UCSD-AML1 (cell line): ENCODE data around the gene NYAP2.

Experiments used
- DNase-seq: peaks from one replicate; lab custom pipeline; 2025; ENCODE audit not compliant: unreplicated experiment; lab: John Stamatoyannopoulos, UW

The NYAP2 gene

DNA sequence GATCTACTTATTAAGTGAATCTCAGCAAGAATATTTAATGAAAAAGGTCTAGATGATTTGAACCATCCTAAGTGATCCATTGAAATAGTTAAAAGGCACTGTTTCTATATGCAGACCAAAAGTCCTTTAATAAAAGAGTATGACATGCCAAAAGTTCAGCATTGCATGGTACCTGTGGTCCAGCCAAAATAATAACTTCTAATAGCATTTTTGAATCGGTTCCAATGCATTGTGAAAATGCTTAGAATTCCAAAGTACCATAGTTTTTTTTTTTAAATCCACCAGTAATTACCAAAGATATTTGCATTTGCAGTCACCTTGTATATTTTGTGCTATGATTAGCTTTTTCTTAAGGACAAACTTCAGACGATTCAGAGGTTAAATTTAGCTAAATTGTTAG is 79.9 kb downstream of the NYAP2 start:
- no peak for DNase-seq

DNA sequence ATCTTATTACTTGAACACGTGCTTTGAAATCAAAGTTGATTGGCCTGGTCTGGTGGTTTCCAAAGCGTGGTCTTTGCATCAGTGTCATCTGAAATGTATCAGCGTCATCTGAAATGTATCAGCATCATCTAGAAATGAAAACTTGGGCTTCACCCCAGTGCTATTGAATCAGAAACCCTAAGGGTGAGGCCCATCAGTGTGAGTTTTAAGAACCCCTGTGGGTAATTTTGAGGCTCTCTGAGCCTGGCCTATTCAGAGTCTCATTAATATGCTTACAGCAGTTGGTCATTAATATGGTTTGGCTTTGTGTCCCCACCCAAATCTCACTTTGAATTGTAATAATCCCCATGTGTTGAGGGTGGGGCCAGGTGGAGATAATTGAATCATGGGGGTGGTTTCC is 85.2 kb downstream of the NYAP2 start:
- no peak for DNase-seq

DNA sequence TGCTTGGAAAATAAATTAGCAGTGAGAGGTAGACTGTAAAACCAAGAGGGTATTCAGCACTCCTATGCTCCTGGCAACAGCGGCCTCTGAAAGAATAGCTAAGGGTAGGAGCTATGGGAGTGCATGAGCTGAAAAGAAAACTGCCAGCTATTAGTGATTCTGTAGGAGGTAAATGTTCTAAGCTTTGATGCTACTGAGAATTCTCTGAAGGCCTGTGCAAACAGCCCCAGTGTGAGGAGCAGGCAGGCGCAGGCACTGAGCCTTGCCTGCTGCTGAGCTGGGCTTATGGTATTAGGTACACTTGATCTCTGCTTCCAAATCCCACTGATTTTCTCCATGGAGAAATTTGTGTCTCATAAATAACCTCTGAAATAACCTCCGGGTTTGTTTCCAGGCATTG is 86.7 kb downstream of the NYAP2 start:
- DNase-seq = no peak

DNA sequence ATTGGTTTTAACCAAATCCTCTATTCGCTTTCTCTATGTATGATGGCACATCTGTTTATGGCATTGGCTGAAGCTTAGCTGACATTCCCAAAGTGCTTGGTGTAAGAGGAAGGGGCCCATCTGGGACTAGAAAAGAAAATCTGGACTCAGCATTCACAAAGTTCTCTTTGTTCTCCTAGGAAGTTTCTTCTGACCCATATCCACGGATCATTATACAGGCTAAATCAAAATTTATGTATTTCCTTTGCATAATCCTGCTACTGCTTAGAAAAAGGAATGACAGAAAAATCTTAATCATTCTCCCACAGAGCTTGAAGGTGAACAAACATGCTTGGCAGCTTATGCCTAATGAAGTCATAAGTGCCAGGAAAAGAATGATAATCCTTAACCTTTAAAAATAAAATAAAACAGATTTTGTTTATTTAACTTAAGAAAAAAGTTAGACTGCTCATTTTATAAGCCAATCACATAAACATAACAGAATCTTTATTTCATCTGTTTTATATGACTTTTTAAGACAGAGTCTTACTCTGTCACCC is 88.4 kb downstream of the NYAP2 start:
- DNase-seq = no peak

DNA sequence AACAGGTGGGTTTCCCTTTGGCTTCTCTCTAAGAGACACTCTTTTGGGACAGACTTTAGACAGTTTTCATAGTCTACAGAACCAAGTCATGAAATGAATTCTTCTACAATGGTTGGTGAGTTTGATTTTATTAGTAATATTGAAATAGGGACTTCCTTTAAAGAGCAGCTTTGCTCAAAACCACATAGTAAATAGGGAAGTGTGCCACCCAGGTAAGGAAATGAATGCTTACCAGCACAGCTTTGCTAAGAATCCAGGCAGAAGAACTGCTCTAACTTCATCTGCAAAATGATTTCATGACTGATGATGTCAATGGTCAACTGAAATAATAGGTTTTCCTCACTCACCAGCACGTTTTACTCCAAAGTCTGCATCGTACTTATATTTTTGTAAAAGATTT is 89.2 kb downstream of the NYAP2 start:
- DNase-seq = no peak

DNA sequence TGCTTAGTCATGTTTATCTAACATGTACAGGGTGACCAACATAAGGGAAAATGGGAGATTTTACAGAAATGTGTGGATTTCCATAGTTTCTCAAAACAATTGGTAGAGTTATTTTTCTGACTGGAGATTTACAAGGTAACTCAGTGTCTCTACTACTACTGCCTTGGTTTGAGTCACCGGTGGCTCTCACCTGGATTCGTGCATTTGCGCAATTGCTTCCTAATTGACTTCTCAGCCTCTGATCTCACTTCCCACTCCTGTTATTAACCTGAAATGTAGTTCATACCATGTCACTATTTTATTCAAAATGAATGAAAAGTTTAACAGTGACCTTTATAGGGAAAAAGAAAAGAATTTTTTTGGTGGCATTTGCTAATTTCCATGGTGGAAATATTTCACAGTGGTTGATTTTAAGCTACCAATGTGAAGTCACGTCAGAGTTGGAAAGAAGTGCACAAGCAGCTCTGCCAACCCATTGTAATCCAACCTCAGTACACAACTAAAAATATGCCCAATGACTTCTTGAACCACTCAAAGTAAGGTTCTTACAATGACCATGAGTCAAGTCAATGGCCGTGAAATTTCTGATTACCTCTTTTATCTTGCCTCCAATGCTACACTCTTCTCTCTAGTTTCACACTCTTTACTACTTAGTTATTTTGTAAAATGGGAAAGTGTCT is 94.0 kb downstream of the NYAP2 start:
- no peak for DNase-seq

DNA sequence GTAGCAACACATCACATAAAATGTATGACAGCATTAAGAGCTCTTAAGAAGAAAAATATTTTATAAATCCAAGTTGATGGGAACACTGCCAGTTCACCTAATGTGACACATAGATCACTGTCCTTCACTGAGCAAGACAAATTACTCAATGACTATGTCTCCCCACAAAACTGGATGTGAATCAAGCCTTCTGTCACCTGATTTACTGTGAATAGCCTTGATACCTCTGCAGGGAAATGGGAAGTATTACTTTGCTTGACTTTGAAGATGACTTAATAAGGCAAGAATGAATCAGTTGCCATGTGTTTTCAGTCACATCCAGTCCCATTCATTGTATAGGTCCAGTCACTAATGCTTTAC is 94.6 kb downstream of the NYAP2 start:
- no peak for DNase-seq

DNA sequence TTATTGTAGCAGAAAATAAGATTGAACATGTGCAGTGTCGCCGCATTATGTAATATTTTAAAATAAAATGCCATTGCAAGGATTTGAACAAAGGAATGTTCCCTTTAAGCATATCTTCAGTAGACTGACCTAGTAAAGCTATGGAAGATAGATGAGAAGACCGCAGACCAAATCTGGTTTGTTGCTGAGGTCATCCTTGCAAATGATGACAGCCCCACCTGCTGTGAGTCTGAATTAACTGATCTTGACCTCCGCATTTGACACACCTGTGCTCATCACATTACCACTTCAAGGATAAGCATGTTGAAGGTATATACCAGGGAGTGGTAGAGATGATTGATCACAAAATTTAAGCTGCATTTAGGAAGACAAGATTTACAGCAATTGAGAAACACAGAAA is 96.2 kb downstream of the NYAP2 start:
- no peak for DNase-seq

DNA sequence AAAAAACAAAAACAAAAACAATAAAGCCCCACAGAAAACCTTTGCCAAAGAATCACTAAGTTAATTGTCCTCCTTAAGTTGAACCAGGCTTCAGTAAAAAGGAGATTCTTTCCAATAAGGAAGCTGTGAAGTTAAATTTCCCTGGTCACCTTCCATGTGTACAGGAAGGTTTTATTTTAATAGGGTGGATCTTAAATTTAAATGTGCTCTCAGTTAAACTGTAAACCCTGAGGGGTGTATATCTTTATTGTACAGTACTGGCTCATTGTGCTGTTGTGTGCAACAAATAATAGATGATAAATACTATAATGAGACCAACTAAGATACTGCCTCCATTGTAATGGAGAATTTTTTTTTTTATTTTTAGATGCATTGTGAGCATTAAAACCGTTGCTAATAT is 97.1 kb downstream of the NYAP2 start:
- DNase-seq = no peak

DNA sequence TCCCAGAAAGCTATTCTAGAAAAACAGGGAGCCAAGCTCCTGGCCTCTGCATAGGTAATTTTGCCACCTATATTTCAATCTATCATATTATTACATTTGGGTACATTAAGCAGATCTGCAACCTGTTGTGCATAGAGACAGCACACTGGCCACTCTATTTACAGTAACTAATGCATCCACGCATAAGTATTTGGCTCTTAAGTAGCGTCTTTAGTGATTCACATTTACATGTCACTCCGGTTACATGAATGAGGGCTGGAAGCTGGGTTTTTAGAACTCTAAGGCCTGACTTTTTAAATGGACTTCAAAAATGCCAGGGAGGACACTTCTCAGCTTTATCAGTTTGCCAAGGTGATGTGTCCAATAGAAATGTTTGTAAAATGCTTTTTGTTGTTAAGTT is 97.7 kb downstream of the NYAP2 start:
- no peak for DNase-seq

DNA sequence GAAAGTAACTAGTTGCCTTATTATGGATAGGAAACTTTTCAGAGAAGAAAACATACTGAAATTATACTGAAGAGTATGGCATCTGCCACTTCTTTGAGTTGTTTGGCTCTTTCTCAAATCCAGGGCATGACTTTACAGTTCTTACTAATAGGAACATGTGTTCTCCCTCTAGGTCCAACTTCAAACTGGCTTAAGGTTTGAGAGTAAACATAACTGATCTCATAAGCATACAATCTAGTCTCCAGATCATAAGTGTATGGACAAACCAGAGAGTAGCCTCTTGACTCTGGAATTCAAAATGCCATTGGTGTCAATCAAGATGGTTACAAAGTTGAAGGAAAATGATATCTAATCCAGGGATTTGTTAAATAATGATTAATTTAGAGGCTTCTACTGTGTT is 101.5 kb downstream of the NYAP2 start:
- no peak for DNase-seq

DNA sequence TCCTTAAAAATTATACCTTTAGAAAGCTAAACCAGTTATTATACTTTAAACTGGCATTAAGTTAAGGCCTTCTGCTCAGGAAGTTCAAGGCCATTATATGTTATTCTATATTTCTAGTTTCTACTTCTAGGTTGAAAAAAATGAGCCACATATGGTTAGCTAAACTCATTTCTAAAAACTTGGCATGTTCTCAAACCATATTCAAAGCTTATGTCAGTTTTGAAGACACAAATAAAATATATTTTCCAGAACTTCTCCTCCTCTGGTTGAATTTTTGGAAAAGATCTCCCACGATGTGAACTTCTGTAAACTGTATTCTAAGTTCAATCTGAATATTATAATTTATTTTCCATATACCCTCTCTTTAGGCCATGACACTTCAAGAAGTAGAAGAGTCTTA is 103.5 kb downstream of the NYAP2 start:
- no peak for DNase-seq

DNA sequence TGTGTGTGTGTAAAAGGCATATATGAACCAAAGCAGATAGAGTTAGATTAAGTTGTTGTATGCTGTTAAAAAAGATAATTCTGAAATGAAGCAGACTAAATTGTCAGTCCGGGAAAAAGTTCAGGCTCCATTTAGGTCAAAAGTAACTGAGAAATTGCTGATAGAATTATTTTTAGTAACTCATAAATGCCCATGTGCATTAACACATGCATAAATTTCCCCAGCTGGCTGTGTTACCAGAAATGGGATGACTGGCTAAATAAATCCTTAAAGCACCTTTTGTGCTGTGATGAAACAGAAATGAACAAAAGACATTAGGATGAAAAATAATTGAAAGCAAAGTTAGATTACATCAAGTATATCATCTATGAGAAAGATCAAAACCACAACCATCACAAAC is 111.3 kb downstream of the NYAP2 start:
- DNase-seq = no peak

DNA sequence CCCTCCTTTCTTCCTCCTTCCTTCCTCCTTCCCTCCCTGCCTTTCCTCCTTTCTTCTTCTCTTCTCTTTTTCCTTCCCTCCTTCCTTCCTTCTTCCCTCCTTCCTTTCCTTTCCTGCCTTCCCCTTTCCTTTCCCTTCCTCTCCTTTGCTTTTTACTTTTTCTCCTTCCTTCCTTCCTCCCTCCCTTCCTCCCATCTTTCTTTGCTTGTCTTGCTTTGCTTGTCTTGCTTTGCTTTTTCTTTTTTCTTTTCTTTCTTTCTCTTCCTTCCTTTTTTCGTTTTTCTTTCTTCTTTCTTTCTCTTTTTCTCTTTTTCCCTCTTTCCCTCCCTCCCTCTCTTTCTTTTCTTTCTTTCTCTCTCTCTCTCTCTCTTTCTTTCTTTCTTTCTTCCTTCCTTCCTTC is 113.0 kb downstream of the NYAP2 start:
- DNase-seq = no peak

DNA sequence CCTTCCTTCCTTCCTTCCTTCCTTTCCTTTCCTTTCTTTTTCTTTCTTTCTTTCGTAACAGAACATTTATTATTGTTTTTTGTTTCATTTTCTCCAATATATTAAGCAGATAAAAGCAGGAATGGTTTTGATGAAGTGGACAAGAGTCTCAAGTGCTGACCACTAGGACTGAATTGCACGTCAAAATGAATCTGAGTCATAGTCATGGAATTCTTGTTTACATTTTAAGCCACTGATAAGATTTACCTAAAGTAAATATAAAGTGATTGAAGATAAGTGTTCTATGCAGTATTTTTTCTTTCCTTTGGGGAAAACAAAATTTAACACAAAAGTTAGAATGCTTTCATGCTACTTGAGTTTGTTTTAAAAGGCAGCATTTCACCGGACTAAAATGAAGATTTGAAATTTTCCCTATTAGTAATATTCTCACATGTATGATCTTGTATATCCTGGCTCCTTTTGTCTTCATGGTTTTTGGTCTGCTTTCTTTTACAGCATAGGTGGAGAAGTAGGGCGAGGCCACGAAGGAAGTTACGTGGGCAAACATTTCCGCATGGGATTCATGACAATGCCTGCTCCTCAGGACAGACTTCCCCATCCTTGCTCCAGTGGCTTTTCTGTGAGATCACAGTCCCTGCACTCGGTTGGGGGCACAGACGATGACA is 113.5 kb downstream of the NYAP2 start:
- no peak for DNase-seq

DNA sequence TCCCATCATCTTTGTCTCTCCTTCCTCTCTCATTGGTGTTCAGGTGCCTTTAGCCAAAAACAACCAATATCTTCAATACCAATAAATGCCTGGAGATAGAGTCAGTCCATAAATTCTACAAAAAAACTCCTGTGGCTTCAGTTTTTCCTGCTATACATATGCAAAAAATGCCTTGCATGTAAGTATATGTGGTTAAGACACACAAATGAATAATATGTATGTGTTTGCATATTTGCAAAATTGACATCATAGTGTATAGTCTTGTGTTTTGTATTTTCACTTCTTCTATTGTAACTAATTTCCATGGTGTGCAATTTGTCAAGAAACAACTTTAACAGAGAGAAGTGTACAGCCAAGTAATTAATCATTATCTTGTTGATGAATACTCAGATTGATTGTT is 115.5 kb downstream of the NYAP2 start:
- no peak for DNase-seq

DNA sequence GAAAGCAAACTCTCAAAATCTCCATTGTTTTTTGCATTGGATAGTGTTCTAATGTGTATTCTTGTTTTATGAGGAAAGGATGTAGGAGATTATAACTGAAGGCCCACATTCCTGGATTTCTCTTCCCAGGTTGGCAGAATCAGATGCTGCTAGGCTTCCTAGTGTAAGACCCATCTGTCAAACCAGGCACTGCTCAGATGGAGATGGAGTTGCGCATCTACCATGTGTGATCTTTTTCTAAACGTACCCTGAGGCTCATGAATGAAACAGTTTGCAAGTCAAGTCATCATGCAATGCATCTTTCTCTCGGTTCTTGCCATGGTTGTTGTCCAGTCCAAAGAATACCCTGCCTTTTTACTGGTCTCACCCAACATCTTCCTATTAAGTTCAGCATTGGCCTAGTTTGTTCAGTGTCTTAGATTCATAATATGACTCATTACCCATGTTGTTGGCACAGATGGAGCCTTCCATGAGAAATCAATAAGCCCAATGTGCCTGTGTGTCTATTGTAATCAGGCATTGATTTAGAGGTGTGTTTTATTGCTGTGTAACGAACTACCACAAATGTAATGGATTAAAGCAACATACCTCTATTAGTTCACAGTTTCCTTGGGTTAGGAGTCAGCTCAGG is 127.4 kb downstream of the NYAP2 start:
- no peak for DNase-seq

DNA sequence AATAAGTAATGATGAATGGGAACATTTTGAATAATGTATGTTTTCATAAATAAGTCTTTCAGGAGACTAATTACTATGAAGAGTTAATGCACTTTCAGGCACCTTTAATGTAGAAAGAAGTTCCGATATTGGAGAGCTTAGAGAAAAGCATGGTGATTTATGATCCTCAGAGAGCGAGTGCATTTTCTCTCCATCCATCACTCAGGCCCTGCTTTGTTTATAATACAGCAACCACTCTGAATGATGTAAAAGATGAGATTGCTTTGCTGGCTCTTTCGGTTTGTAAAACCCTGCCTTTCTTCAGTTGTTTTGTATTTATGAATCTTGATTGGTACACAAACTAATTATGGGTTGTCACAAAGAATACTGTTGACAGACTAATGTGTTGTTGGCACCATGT is 132.0 kb downstream of the NYAP2 start:
- no peak for DNase-seq

DNA sequence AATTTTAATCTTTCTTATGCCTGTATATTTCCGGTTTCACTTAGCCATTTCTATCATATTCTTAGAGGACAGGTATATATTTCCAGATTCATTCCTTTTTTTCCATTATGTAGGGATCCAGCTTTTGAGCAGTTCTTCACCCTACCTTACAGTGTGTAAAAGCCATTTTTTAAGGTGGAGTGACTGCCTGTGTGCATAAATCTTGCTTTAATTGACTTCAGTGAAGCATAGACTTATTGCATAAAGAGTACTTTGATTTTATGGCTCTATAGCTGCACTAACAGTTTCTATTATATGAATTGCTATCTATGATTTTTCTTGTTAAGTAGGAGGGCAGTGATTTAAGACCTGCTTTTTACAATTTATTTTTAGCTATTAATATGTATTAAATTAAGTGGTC is 132.6 kb downstream of the NYAP2 start:
- no peak for DNase-seq

DNA sequence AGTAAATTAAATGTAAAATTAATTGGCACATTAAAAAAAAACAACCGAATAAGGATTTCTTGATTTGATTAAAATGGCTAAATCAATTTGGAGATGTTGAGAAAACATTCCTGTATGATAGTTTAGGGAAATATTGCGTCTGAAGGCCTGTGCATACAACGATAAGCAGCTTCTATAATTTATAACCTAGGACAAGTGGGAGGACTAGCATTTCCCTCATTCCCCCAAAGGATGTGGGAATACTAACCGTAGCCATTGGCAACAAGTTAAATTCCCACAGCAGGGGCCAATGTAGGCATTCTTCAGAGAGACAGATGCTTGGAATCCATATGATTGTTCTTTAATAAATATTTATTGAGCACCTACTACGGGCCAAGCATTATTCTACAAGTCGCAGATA is 134.5 kb downstream of the NYAP2 start:
- no peak for DNase-seq

DNA sequence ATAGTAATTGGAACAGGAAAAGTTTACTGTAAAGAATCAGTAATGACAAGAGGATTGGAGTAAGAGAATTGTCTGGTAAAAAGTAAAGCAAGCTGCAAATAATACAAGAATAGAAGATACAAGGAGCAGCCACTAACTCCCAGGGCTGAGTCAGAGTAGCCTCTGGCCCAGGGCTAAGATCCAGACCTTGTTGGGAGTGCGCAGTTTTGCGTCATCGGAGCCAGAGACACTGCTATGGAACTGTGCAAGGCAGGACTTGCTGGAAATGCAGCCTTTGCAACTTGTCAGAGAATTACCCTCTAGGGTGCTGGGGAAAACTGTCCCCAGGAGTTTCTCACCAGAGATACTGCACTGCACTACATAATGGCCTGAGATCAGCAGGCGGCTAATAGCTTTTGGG is 135.2 kb downstream of the NYAP2 start:
- no peak for DNase-seq

DNA sequence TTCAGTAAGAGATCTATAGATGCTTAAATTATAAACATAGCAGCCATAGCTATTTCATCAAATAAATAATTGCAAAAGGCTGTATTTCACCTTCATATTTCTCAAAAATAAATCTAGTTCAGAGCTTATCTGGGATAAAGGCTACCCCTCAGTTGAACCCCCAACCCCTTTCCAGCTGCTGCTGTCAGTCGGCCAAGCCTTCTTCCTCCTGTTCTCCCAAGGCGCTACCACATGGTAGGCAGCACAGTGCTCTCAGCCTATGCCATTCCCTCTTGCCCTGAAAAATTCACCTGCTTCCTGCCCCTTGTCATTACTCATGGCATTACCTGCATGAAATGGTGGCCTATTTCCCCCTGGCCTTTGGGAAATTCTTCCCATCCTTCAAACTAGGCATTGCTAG is 136.5 kb downstream of the NYAP2 start:
- DNase-seq = no peak

DNA sequence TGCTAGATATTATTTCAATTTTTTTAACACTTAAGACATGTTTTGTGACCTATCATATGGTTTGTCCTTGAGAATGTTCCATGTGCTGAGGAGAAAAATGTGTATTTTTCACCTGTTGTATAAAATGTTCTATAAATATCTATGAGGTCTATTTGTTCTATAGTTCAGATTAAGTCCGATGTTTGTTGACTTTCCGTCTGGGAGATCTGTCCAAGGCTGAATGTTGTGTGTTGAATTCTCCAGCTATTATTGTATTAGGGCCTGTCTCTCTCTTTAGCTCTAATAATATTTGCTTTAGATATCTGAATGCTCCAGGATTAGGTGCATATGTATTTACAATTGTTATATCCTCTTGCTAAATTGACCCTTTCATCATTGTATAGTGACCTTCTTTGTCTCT is 144.1 kb downstream of the NYAP2 start:
- no peak for DNase-seq
